ENCODE data around the gene OR52A1. TPM values are rescaled to one million over a fixed set of nuclear protein-coding genes. Genes with fewer than 3 reads are reported as not detected.

Gene OR52A1
- total and polyA plus RNA-seq, 9 of the 15 experiments (the other 6 are each of a cell fraction or from before 2014, with no cell fraction given), result under 0.01 to 0.33 (median 0.13) TPM; not detected in 3

DNA sequence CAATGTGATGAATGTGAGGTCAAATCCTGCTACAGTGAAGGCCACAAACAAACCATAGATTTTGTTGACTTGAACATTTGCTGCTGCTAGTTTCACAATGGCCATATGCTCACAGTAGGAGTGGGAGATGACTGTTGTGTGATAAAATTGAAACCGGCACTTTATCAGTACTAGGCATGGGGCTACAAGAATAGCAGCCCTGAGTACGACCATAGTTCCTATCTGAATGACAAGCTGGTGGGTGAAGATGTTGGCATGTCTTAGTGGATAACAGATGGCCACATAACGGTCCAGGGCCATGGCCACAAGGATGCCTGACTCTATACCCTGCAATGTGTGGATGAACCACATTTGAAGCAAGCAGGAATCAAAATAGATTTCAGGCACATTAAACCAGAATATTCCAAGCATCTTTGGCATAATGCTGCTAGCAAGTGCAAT is 2.8 kb downstream of the OR52A1 start:
- 0% methylated on average over 3 of the region's 3 CpGs for WGBS (ENCODE audit: insufficient coverage, low coverage, missing lambda C conversion rate)
- H3K9ac ChIP-seq (ENCODE audit: insufficient read depth in 1 of 2, low read depth in 2 of 2, low read length in 2 of 2), result peak overlapping the region in 1 of 2 experiments; percentile 32; a peak in 2 of 4 replicates
- no peaks in the 10 kb centered on the region for H3K36me3 ChIP-seq (ENCODE audit: control insufficient read depth, insufficient read depth, low read length)
- POLR2A ChIA-PET, result no interaction called here
- in situ Hi-C loops (cut with MboI) (no loop called here), intact Hi-C loops (cut with micrococcal nuclease) (loop anchor here (2.0 kb wide), 2 partner anchors 19 to 27 kb away; no protein-coding TSS in a partner anchor)
- peak overlapping the region; percentile 53 for H3K27ac ChIP-seq (ENCODE audit: extremely low read depth, low read depth, low read length)
- peak overlapping the region; percentile 42 for H2AFZ ChIP-seq (ENCODE audit: low read depth, low read length)
- ATAC-seq, result peak; percentile 85
- H4K20me1 ChIP-seq (replicated peaks; ENCODE audit: control insufficient read depth, insufficient read depth, low read length), result no peaks in the 10 kb centered on the region
- peak; percentile 86 for FAIRE-seq
- no TSS peak for BruUV-seq (replicated peaks)
- no peak overlapping the region for H3K4me3 ChIP-seq
- DNase-seq (ENCODE audit: extremely low read depth in 1 of 4, low spot score in 3 of 4), result peak; percentile 37 to 86 (median 64)
- H3K9me3 ChIP-seq (replicated peaks; ENCODE audit: control insufficient read depth, insufficient read depth, low read depth, low read length), result no peaks in the 10 kb centered on the region
- H3K27me3 ChIP-seq (ENCODE audit: control insufficient read depth in 2 of 2, insufficient read depth in 2 of 2, low read length in 2 of 2), result no peaks in the 10 kb centered on the region
- peaks cover 21 to 41% of the 10 kb centered on the region in 2 experiments; a peak in 3 of 5 replicates for H3K4me1 ChIP-seq (replicated peaks in 1 of 2; ENCODE audit: control insufficient read depth in 2 of 2, insufficient read depth in 2 of 2, low read length in 2 of 2)
- H3K79me2 ChIP-seq (ENCODE audit: control insufficient read depth, insufficient read depth, low read length), result no peaks in the 10 kb centered on the region
- CTCF ChIA-PET (ENCODE audit: low intra/inter-chr PET ratio), result no interaction called here
- H3K4me2 ChIP-seq (ENCODE audit: insufficient read depth, low read length), result peak overlapping the region; percentile 64
- no peaks in the 10 kb centered on the region for H3K9me1 ChIP-seq (ENCODE audit: control insufficient read depth, insufficient read depth, low read length)
- TF ChIP-seq FOXA1 (IDR thresholded peaks at IDR 0.05; ENCODE audit: borderline replicate concordance) (no peak), SRSF3 (IDR thresholded peaks at IDR 0.05; ENCODE audit: insufficient read depth, low read length) (no peak), KLF1 (tag; IDR thresholded peaks at IDR 0.05) (no peak), ATF7 (IDR thresholded peaks at IDR 0.05) (no peak), EP400 (IDR thresholded peaks at IDR 0.05) (peak; percentile 58), DMBX1 (CRISPR knock-in tag; IDR thresholded peaks at IDR 0.05; ENCODE audit: borderline replicate concordance) (peak; percentile 84; the same call in 1 of the 2 replicates), ZBTB1 (CRISPR knock-in tag; IDR thresholded peaks at IDR 0.05; ENCODE audit: borderline replicate concordance, low read depth) (no peak), HNRNPUL1 (IDR thresholded peaks at IDR 0.05; ENCODE audit: low read length) (no peak), YY1 (IDR thresholded peaks at IDR 0.05; ENCODE audit: borderline replicate concordance in 1 of 3, control insufficient read depth in 1 of 3, extremely low read depth in 1 of 3, insufficient read depth in 3 of 3, insufficient read length in 1 of 3, insufficient replicate concordance in 2 of 3, low read depth in 1 of 3, low read length in 2 of 3) (no peak), NRF1 (conservative IDR thresholded peaks at IDR 0.05 in 1 of 2, IDR thresholded peaks at IDR 0.05 in 1 of 2) (no peak), ZFPM2 (CRISPR knock-in tag; IDR thresholded peaks at IDR 0.05) (no peak)
- TF ChIP-seq, protein P1, sequence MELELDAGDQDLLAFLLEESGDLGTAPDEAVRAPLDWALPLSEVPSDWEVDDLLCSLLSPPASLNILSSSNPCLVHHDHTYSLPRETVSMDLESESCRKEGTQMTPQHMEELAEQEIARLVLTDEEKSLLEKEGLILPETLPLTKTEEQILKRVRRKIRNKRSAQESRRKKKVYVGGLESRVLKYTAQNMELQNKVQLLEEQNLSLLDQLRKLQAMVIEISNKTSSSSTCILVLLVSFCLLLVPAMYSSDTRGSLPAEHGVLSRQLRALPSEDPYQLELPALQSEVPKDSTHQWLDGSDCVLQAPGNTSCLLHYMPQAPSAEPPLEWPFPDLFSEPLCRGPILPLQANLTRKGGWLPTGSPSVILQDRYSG (tag; conservative IDR thresholded peaks at IDR 0.05; ENCODE audit: low read depth), result peak; percentile 65; the same call in 1 of the 2 replicates
- TF ChIP-seq, protein P2, sequence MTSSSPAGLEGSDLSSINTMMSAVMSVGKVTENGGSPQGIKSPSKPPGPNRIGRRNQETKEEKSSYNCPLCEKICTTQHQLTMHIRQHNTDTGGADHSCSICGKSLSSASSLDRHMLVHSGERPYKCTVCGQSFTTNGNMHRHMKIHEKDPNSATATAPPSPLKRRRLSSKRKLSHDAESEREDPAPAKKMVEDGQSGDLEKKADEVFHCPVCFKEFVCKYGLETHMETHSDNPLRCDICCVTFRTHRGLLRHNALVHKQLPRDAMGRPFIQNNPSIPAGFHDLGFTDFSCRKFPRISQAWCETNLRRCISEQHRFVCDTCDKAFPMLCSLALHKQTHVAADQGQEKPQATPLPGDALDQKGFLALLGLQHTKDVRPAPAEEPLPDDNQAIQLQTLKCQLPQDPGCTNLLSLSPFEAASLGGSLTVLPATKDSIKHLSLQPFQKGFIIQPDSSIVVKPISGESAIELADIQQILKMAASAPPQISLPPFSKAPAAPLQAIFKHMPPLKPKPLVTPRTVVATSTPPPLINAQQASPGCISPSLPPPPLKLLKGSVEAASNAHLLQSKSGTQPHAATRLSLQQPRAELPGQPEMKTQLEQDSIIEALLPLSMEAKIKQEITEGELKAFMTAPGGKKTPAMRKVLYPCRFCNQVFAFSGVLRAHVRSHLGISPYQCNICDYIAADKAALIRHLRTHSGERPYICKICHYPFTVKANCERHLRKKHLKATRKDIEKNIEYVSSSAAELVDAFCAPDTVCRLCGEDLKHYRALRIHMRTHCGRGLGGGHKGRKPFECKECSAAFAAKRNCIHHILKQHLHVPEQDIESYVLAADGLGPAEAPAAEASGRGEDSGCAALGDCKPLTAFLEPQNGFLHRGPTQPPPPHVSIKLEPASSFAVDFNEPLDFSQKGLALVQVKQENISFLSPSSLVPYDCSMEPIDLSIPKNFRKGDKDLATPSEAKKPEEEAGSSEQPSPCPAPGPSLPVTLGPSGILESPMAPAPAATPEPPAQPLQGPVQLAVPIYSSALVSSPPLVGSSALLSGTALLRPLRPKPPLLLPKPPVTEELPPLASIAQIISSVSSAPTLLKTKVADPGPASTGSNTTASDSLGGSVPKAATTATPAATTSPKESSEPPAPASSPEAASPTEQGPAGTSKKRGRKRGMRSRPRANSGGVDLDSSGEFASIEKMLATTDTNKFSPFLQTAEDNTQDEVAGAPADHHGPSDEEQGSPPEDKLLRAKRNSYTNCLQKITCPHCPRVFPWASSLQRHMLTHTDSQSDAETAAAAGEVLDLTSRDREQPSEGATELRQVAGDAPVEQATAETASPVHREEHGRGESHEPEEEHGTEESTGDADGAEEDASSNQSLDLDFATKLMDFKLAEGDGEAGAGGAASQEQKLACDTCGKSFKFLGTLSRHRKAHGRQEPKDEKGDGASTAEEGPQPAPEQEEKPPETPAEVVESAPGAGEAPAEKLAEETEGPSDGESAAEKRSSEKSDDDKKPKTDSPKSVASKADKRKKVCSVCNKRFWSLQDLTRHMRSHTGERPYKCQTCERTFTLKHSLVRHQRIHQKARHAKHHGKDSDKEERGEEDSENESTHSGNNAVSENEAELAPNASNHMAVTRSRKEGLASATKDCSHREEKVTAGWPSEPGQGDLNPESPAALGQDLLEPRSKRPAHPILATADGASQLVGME (CRISPR knock-in tag; IDR thresholded peaks at IDR 0.05), result no peak
- TF ChIP-seq, protein P3, sequence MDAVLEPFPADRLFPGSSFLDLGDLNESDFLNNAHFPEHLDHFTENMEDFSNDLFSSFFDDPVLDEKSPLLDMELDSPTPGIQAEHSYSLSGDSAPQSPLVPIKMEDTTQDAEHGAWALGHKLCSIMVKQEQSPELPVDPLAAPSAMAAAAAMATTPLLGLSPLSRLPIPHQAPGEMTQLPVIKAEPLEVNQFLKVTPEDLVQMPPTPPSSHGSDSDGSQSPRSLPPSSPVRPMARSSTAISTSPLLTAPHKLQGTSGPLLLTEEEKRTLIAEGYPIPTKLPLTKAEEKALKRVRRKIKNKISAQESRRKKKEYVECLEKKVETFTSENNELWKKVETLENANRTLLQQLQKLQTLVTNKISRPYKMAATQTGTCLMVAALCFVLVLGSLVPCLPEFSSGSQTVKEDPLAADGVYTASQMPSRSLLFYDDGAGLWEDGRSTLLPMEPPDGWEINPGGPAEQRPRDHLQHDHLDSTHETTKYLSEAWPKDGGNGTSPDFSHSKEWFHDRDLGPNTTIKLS (IDR thresholded peaks at IDR 0.05; ENCODE audit: borderline replicate concordance, low read depth), result no peak
